B cell (primary cell): ENCODE measurements around the gene STX11.

Experiments
- CTCF ChIP-seq: fragments of 200-600 bp; IDR thresholded peaks from one replicate; pipeline ENCODE4 v1.8.0; 2022; ENCODE audit warnings: antibody characterized with exemption, mild to moderate bottlenecking
- EZH2 ChIP-seq: IDR thresholded peaks from 2 replicates; pipeline ENCODE4 v1.6.1; 2012; ENCODE audit warnings: borderline replicate concordance, low read depth, mild to moderate bottlenecking, moderate library complexity, low read length; ENCODE audit not compliant: insufficient read depth, poor library complexity, severe bottlenecking

GRCh38 chr6:144171406-144171805 lies 21.1 kb downstream of the STX11 start:
- TF ChIP-seq CTCF (no peak), EZH2 (no peak)
